Mucosa of stomach (tissue), 1 donor: ENCODE results near the gene TPSD1.
"Not testable (repeated sequence)": the region's sequence is repeated elsewhere in the genome, so short reads cannot be mapped to it uniquely, and the experiment has no call there.

Experiments used
- H3K27me3 ChIP-seq: one replicate; pipeline ENCODE4 v1.7.0; 2013; ENCODE audit warnings: mild to moderate bottlenecking, low read length; ENCODE audit not compliant: control insufficient read depth, insufficient read depth
- H3K36me3 ChIP-seq: one replicate; pipeline ENCODE4 v1.7.0; 2013; ENCODE audit warnings: low read length; ENCODE audit not compliant: control insufficient read depth, insufficient read depth
- H3K4me1 ChIP-seq: one replicate; pipeline ENCODE4 v1.7.0; 2013; ENCODE audit warnings: mild to moderate bottlenecking, low read length; ENCODE audit not compliant: control insufficient read depth, insufficient read depth
- H3K4me3 ChIP-seq: one replicate; pipeline ENCODE4 v1.7.0; 2013; ENCODE audit warnings: low read length
- H3K9ac ChIP-seq: one replicate; pipeline ENCODE4 v1.7.0; 2013; ENCODE audit warnings: mild to moderate bottlenecking, low read length, moderate library complexity
- H3K9me3 ChIP-seq: one replicate; pipeline ENCODE4 v1.7.0; 2013; ENCODE audit warnings: mild to moderate bottlenecking, low read length, moderate library complexity; ENCODE audit not compliant: control insufficient read depth
- donor health status: Pancreatic carcinoma.

Gene TPSD1

GRCh38 chr16:1237990-1238389 is 17.9 kb upstream of the TPSD1 start:
- Histone ChIP-seq H3K4me1 (no peaks in the 10 kb centered on the region), H3K4me3 (no peak overlapping the region), H3K36me3 (no peaks in the 10 kb centered on the region), H3K9ac (no peak overlapping the region), H3K9me3 (no peaks in the 10 kb centered on the region), H3K27me3 (no peaks in the 10 kb centered on the region)

- H3K36me3 ChIP-seq: not testable (repeated sequence)
Observed at GRCh38 chr16:1238909-1239308, 17.0 kb upstream of the TPSD1 start.

GRCh38 chr16:1239575-1239974 is 16.3 kb upstream of the TPSD1 start:
- H3K4me3 ChIP-seq, H3K27me3 ChIP-seq, H3K4me1 ChIP-seq, H3K36me3 ChIP-seq, H3K9ac ChIP-seq, H3K9me3 ChIP-seq: not testable (repeated sequence)

More at GRCh38 chr16:1238909-1239308, 17.0 kb upstream of the TPSD1 start:
- not testable (repeated sequence) for H3K9ac ChIP-seq, H3K27me3 ChIP-seq, H3K9me3 ChIP-seq, H3K4me1 ChIP-seq, H3K4me3 ChIP-seq

- H3K4me1 ChIP-seq, H3K9me3 ChIP-seq, H3K27me3 ChIP-seq, H3K9ac ChIP-seq, H3K4me3 ChIP-seq, H3K36me3 ChIP-seq: not testable (repeated sequence)
Observed at GRCh38 chr16:1240436-1240835, 15.4 kb upstream of the TPSD1 start, which contains the start of gene TPSAB1. TSS of gene TPSAB1 (plus strand) at chr16:1240705. CDS start at chr16:1240939, 234 bp downstream.

GRCh38 chr16:1241081-1241480 is 14.8 kb upstream of the TPSD1 start:
- H3K4me3 ChIP-seq, H3K4me1 ChIP-seq, H3K36me3 ChIP-seq, H3K9ac ChIP-seq, H3K9me3 ChIP-seq, H3K27me3 ChIP-seq: not testable (repeated sequence)

GRCh38 chr16:1243363-1243762 is 12.5 kb upstream of the TPSD1 start:
- H3K36me3 ChIP-seq, H3K9ac ChIP-seq, H3K9me3 ChIP-seq, H3K4me3 ChIP-seq, H3K27me3 ChIP-seq, H3K4me1 ChIP-seq: not testable (repeated sequence)

GRCh38 chr16:1243907-1244850 is 11.7 kb upstream of the TPSD1 start:
- H3K4me1 ChIP-seq, H3K27me3 ChIP-seq, H3K9me3 ChIP-seq, H3K4me3 ChIP-seq, H3K9ac ChIP-seq, H3K36me3 ChIP-seq: not testable (repeated sequence)

GRCh38 chr16:1244881-1245280 is 11.0 kb upstream of the TPSD1 start:
- H3K4me3 ChIP-seq: no peak overlapping the region
- H3K36me3 ChIP-seq: no peaks in the 10 kb centered on the region
- no peaks in the 10 kb centered on the region for H3K9me3 ChIP-seq
- no peak overlapping the region for H3K9ac ChIP-seq
- H3K27me3 ChIP-seq: peaks cover 5% of the 10 kb centered on the region
- H3K4me1 ChIP-seq: no peaks in the 10 kb centered on the region

GRCh38 chr16:1245452-1246020 is 10.3 kb upstream of the TPSD1 start:
- H3K9ac ChIP-seq: no peak overlapping the region
- H3K4me3 ChIP-seq: no peak overlapping the region
- H3K27me3 ChIP-seq: peaks cover 5% of the 10 kb centered on the region
- no peaks in the 10 kb centered on the region for H3K9me3 ChIP-seq
- H3K36me3 ChIP-seq: no peaks in the 10 kb centered on the region
- no peaks in the 10 kb centered on the region for H3K4me1 ChIP-seq

- H3K4me3 ChIP-seq, H3K9ac ChIP-seq, H3K36me3 ChIP-seq, H3K4me1 ChIP-seq, H3K9me3 ChIP-seq, H3K27me3 ChIP-seq: not testable (repeated sequence)
Observed at GRCh38 chr16:1247903-1248537, 7.8 kb upstream of the TPSD1 start.

- H3K4me1 ChIP-seq, H3K27me3 ChIP-seq, H3K4me3 ChIP-seq, H3K9ac ChIP-seq, H3K9me3 ChIP-seq, H3K36me3 ChIP-seq: not testable (repeated sequence)
Observed at GRCh38 chr16:1249031-1249755, 6.7 kb upstream of the TPSD1 start.
